Measurements from ENCODE around the gene CEBPE.

The CEBPE gene

GRCh38 chr14:23143911-23144310 is 24.9 kb upstream of the CEBPE start:
- DNase-seq (ENCODE audit: low read depth in 2 of 2): no peak

- no peak for DNase-seq (ENCODE audit: low read depth in 2 of 2)
Observed at GRCh38 chr14:23142826-23143225, 23.8 kb upstream of the CEBPE start.

- no peak for DNase-seq (ENCODE audit: low read depth in 2 of 2)
Observed at GRCh38 chr14:23141706-23142444, 22.8 kb upstream of the CEBPE start.

- DNase-seq (ENCODE audit: low read depth in 2 of 2): no peak
Observed at GRCh38 chr14:23140371-23140770, 21.3 kb upstream of the CEBPE start.

- no peak for DNase-seq (ENCODE audit: low read depth in 2 of 2)
Observed at GRCh38 chr14:23139874-23140273, 20.8 kb upstream of the CEBPE start.

GRCh38 chr14:23137813-23138535 is 18.9 kb upstream of the CEBPE start:
- DNase-seq (ENCODE audit: low read depth in 2 of 2): no peak

- no peak for DNase-seq (ENCODE audit: low read depth in 2 of 2)
Observed at GRCh38 chr14:23137192-23137812, 18.2 kb upstream of the CEBPE start.

GRCh38 chr14:23136566-23137133 is 17.6 kb upstream of the CEBPE start:
- no peak for DNase-seq (ENCODE audit: low read depth in 2 of 2)

GRCh38 chr14:23132970-23133369 is 13.9 kb upstream of the CEBPE start:
- no peak for DNase-seq (ENCODE audit: low read depth in 2 of 2)

GRCh38 chr14:23131482-23131881 is 12.4 kb upstream of the CEBPE start:
- no peak for DNase-seq (ENCODE audit: low read depth in 2 of 2)

GRCh38 chr14:23130871-23131270 is 11.8 kb upstream of the CEBPE start:
- DNase-seq (ENCODE audit: low read depth in 2 of 2): no peak

- no peak for DNase-seq (ENCODE audit: low read depth in 2 of 2)
Observed at GRCh38 chr14:23129759-23130316, 10.8 kb upstream of the CEBPE start.

GRCh38 chr14:23128969-23129758 is 10.1 kb upstream of the CEBPE start:
- no peak for DNase-seq (ENCODE audit: low read depth in 2 of 2)

GRCh38 chr14:23127861-23128260 is 8.8 kb upstream of the CEBPE start:
- no peak for DNase-seq (ENCODE audit: low read depth in 2 of 2)

GRCh38 chr14:23126548-23127278 is 7.7 kb upstream of the CEBPE start:
- no peak for DNase-seq (ENCODE audit: low read depth in 2 of 2)

- no peak for DNase-seq (ENCODE audit: low read depth in 2 of 2)
Observed at GRCh38 chr14:23125933-23126524, 7.0 kb upstream of the CEBPE start.

GRCh38 chr14:23125011-23125410 is 6.0 kb upstream of the CEBPE start:
- DNase-seq (ENCODE audit: low read depth in 2 of 2): no peak

GRCh38 chr14:23124337-23124954 is 5.4 kb upstream of the CEBPE start:
- no peak for DNase-seq (ENCODE audit: low read depth in 2 of 2)

- no peak for DNase-seq (ENCODE audit: low read depth in 2 of 2)
Observed at GRCh38 chr14:23123419-23123818, 4.4 kb upstream of the CEBPE start.

GRCh38 chr14:23122086-23122485 is 3.0 kb upstream of the CEBPE start:
- DNase-seq (ENCODE audit: low read depth in 2 of 2): no peak

Measured in activated CD8-positive, alpha-beta memory T cell treated with anti-CD3 and anti-CD28 coated beads for 4 hours (primary cell).